Measurements from ENCODE around the gene ARHGEF28.

DNA sequence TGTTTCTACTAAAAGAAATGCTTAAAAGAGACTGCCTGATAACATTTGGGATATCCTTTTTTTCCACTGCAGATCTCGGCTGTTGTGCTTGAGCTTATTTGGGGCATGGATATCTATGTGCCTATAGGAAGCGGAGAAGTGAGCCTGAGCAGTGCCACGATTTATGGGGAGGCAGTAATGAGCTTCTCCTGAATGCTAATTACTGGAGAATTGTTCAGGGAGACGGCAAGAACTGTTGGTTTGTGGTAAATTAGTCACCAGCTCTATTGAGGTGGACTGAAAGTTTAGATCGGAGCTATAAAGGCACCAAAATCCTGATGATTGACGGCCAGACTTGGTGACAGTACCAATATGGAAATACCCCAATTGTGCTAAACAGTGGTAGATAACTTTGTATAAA lies 186.5 kb downstream of the ARHGEF28 start:
- TF ChIP-seq GABPA (tag; conservative IDR thresholded peaks at IDR 0.05; ENCODE audit: low read depth) (no peak), MAFK (IDR thresholded peaks at IDR 0.05; ENCODE audit: low read length) (no peak), YY1 (IDR thresholded peaks at IDR 0.05; ENCODE audit: borderline replicate concordance in 1 of 3, control insufficient read depth in 1 of 3, extremely low read depth in 1 of 3, insufficient read depth in 3 of 3, insufficient read length in 1 of 3, insufficient replicate concordance in 2 of 3, low read depth in 1 of 3, low read length in 2 of 3) (no peak), MYC (IDR thresholded peaks at IDR 0.05; ENCODE audit: low read depth, low read length) (no peak), MYC (CRISPR knock-in tag; IDR thresholded peaks at IDR 0.05; ENCODE audit: borderline replicate concordance, low read depth) (no peak), ZNF232 (CRISPR knock-in tag; IDR thresholded peaks at IDR 0.05) (no peak)
- TF ChIP-seq, protein P1, sequence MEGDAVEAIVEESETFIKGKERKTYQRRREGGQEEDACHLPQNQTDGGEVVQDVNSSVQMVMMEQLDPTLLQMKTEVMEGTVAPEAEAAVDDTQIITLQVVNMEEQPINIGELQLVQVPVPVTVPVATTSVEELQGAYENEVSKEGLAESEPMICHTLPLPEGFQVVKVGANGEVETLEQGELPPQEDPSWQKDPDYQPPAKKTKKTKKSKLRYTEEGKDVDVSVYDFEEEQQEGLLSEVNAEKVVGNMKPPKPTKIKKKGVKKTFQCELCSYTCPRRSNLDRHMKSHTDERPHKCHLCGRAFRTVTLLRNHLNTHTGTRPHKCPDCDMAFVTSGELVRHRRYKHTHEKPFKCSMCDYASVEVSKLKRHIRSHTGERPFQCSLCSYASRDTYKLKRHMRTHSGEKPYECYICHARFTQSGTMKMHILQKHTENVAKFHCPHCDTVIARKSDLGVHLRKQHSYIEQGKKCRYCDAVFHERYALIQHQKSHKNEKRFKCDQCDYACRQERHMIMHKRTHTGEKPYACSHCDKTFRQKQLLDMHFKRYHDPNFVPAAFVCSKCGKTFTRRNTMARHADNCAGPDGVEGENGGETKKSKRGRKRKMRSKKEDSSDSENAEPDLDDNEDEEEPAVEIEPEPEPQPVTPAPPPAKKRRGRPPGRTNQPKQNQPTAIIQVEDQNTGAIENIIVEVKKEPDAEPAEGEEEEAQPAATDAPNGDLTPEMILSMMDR (IDR thresholded peaks at IDR 0.05 in 2 of 3, conservative IDR thresholded peaks at IDR 0.05 in 1 of 3; ENCODE audit: insufficient read depth in 2 of 3, low read depth in 1 of 3, low read length in 3 of 3): no peak
